K562 (cell line): ENCODE measurements around the gene RACGAP1. TPM values are rescaled to one million over a fixed set of nuclear protein-coding genes. Genes with fewer than 3 reads are reported as not detected.

Experiments used
- ATF1 ChIP-seq, 2 experiments: fragments of 450-650 bp in 1 of 2; IDR thresholded peaks; 2 replicates each; pipeline ENCODE4 v1.6.1; 2016; ENCODE audit warnings: missing compliant biosample characterization in 1 of 2, missing genetic modification characterization in 1 of 2
- CC2D1A ChIP-seq: fragments of 450-650 bp; IDR thresholded peaks from 2 replicates; pipeline ENCODE4 v1.6.1; 2017; ENCODE audit warnings: mild to moderate bottlenecking
- DLX4 ChIP-seq: fragments of 250-450 bp; sonication (Bioruptor Pico); IDR thresholded peaks from 2 replicates; pipeline ENCODE4 v1.6.1; 2021; ENCODE audit warnings: mild to moderate bottlenecking
- EGR1 ChIP-seq: fragments of 450-650 bp; conservative IDR thresholded peaks from 2 replicates; pipeline ENCODE4 v1.6.1; 2017; ENCODE audit warnings: mild to moderate bottlenecking
- EHMT2 ChIP-seq: fragments of 450-650 bp; IDR thresholded peaks from 2 replicates; pipeline ENCODE4 v1.6.1; 2018; ENCODE audit warnings: antibody characterized with exemption
- EP300 ChIP-seq: IDR thresholded peaks from 2 replicates; pipeline ENCODE4 v1.6.1; 2012; ENCODE audit warnings: low read length, improper control_type of control experiment
- FOXJ3 ChIP-seq: sonication (generic); formaldehyde crosslinking; IDR thresholded peaks from 2 replicates; pipeline ENCODE4 v1.4.0; 2020; ENCODE audit warnings: mild to moderate bottlenecking, missing genetic modification reagents
- HNRNPLL ChIP-seq: fragments of 200-400 bp; formaldehyde crosslinking; IDR thresholded peaks from 2 replicates; pipeline ENCODE4 v1.6.1; 2017; ENCODE audit warnings: low read length, low read depth, mild to moderate bottlenecking; ENCODE audit not compliant: poor library complexity, severe bottlenecking
- MGA ChIP-seq: fragments of 450-650 bp; IDR thresholded peaks from 2 replicates; pipeline ENCODE4 v1.6.1; 2016; ENCODE audit warnings: mild to moderate bottlenecking, moderate library complexity
- NR2C1 ChIP-seq, 2 experiments: fragments of 450-650 bp; IDR thresholded peaks; 2 replicates each; pipeline ENCODE4 v1.6.1; 2017; ENCODE audit warnings: mild to moderate bottlenecking in 2 of 2, antibody characterized with exemption in 1 of 2, inconsistent platforms in 1 of 2, missing compliant biosample characterization in 1 of 2, missing genetic modification characterization in 1 of 2
- RBM25 ChIP-seq: fragments of 200-400 bp; formaldehyde crosslinking; IDR thresholded peaks from 2 replicates; pipeline ENCODE4 v1.6.1; 2018; ENCODE audit warnings: low read length, low read depth, moderate library complexity; ENCODE audit not compliant: severe bottlenecking
- RCOR1 ChIP-seq, 2 experiments: IDR thresholded peaks; 2 replicates each; pipeline ENCODE4 v1.6.1; 2012; ENCODE audit warnings: low read depth in 2 of 2, low read length in 2 of 2, borderline replicate concordance in 1 of 2, improper control_type of control experiment in 1 of 2
- ZNF124 ChIP-seq: sonication (generic); formaldehyde crosslinking; IDR thresholded peaks from 2 replicates; pipeline ENCODE4 v1.8.1; 2022; ENCODE audit warnings: missing genetic modification reagents
- ZNF239 ChIP-seq: fragments of 250-450 bp; sonication (Bioruptor Pico); IDR thresholded peaks from 2 replicates; pipeline ENCODE4 v1.4.0; 2020; ENCODE audit warnings: mild to moderate bottlenecking
- ZNF395 ChIP-seq: fragments of 200-800 bp; sonication (Bioruptor generic); IDR thresholded peaks from 2 replicates; pipeline ENCODE4 v1.6.1; 2017; ENCODE audit warnings: missing genetic modification characterization, missing compliant biosample characterization
- polyA plus RNA-seq, 8 experiments: library from polyadenylated mRNA; depleted of rRNA in 4 of 8; stranded (reverse) in 5 of 8; unstranded in 3 of 8; fragments of >200 nt; fragmentation: Nextera tagmentation in 2 of 8; fragmentation: Illumina TruSeq in 1 of 8; extraction: Ambion mirVana in 2 of 8; extraction: Trizol in 1 of 8; gene quantifications; 2 replicates each; pipeline versions ENCODE4 v1.2.1 to v1.2.3, GENCODE V29; 2011 to 2014; ENCODE audit warnings: inconsistent platforms in 1 of 8, missing spikeins in 1 of 8
- total RNA-seq, 7 experiments: library from RNA; depleted of rRNA in 6 of 7; stranded (reverse); fragments of >200 nt in 6 of 7; fragmentation: Illumina TruSeq in 2 of 7; extraction: Trizol in 2 of 7; gene quantifications; 2 replicates each; pipeline versions ENCODE4 v1.2.1 to v1.2.3, GENCODE V29; 2011 to 2021; ENCODE audit warnings: low replicate concordance in 1 of 7

RACGAP1 gene
- total and polyA plus RNA-seq, 9 of the 15 experiments (the other 6 are each of a cell fraction or from before 2014, with no cell fraction given): 56.4 to 92.9 (median 71.8) TPM

- TF ChIP-seq ZNF395 (CRISPR knock-in tag) (no peak), EP300 (no peak), FOXJ3 (no peak), ATF1 (CRISPR knock-in tag; IDR thresholded peaks at IDR 0.05) (no peak), ATF1 (tag; IDR thresholded peaks at IDR 0.05) (no peak), ZNF239 (no peak), EHMT2 (no peak), CC2D1A (no peak), MGA (no peak), NR2C1 (IDR thresholded peaks at IDR 0.05) (0 out of 2 replicates have a peak, but pooled peaks have one; percentile 21), NR2C1 (tag; IDR thresholded peaks at IDR 0.05) (no peak), DLX4 (no peak), HNRNPLL (no peak), RBM25 (no peak), ZNF124 (CRISPR knock-in tag) (no peak), RCOR1 (IDR thresholded peaks at IDR 0.05; ENCODE audit: borderline replicate concordance in 1 of 2, low read depth in 2 of 2, low read length in 2 of 2) (no peak), EGR1 (peak; percentile 87)
Observed at GRCh38 chr12:50032854-50033581, 7.7 kb upstream of the RACGAP1 start (continued).
